ENCODE data around the gene SCMH1. TPM values are rescaled to one million over a fixed set of nuclear protein-coding genes. Genes with fewer than 3 reads are reported as not detected.

Gene SCMH1
- total RNA-seq, 1 experiment from 2014 or later = 25.9 TPM

- H3K36me3 Mint-ChIP-seq (ENCODE audit: insufficient read depth, unreplicated experiment) = no peaks in the 10 kb centered on the region
- CTCF ChIA-PET = no interaction called here
- no TSS peak for BruUV-seq (replicated peaks)
- TF ChIP-seq CTCF (IDR thresholded peaks at IDR 0.05; ENCODE audit: unreplicated experiment) = no peak
- H3K27ac Mint-ChIP-seq (ENCODE audit: unreplicated experiment) = peak overlapping the region; percentile 12
- DNase-seq = no peak
- H3K4me1 Mint-ChIP-seq (ENCODE audit: low read depth, unreplicated experiment) = peaks cover 9% of the 10 kb centered on the region
- intact Hi-C loops (cut with micrococcal nuclease; ENCODE audit: unreplicated experiment) = loop anchor here (5.0 kb wide), 1 partner anchor 151 kb away; no protein-coding TSS in a partner anchor
- no peaks in the 10 kb centered on the region for H3K9me3 Mint-ChIP-seq (ENCODE audit: low read depth, unreplicated experiment)
- H3K27me3 Mint-ChIP-seq (ENCODE audit: unreplicated experiment) = peaks cover 95% of the 10 kb centered on the region
- H3K4me3 Mint-ChIP-seq (ENCODE audit: low read depth, unreplicated experiment) = no peak overlapping the region
These were observed 39.2 kb upstream of the SCMH1 start for GRCh38 chr1:41281334-41281733.

GRCh38 chr1:41280202-41281032, 38.3 kb upstream of the SCMH1 start:
- no peak for TF ChIP-seq CTCF (IDR thresholded peaks at IDR 0.05; ENCODE audit: unreplicated experiment)
- no peak overlapping the region for H3K27ac Mint-ChIP-seq (ENCODE audit: unreplicated experiment)
- peaks cover 86% of the 10 kb centered on the region for H3K27me3 Mint-ChIP-seq (ENCODE audit: unreplicated experiment)
- no peaks in the 10 kb centered on the region for H3K36me3 Mint-ChIP-seq (ENCODE audit: insufficient read depth, unreplicated experiment)
- H3K4me3 Mint-ChIP-seq (ENCODE audit: low read depth, unreplicated experiment) = no peak overlapping the region
- peaks cover 9% of the 10 kb centered on the region for H3K4me1 Mint-ChIP-seq (ENCODE audit: low read depth, unreplicated experiment)
- no peaks in the 10 kb centered on the region for H3K9me3 Mint-ChIP-seq (ENCODE audit: low read depth, unreplicated experiment)
- intact Hi-C loops (cut with micrococcal nuclease; ENCODE audit: unreplicated experiment) = loop anchor here (5.0 kb wide), 1 partner anchor 152 kb away; no protein-coding TSS in a partner anchor
- DNase-seq = no peak
- no TSS peak for BruUV-seq (replicated peaks)
- CTCF ChIA-PET = no interaction called here

GRCh38 chr1:41278076-41278475, 36.0 kb upstream of the SCMH1 start:
- H3K4me3 Mint-ChIP-seq (ENCODE audit: low read depth, unreplicated experiment) = no peak overlapping the region

GRCh38 chr1:41277371-41277975, 35.4 kb upstream of the SCMH1 start:
- H3K4me1 Mint-ChIP-seq (ENCODE audit: low read depth, unreplicated experiment) = peaks cover 9% of the 10 kb centered on the region
- H3K4me3 Mint-ChIP-seq (ENCODE audit: low read depth, unreplicated experiment) = no peak overlapping the region
- no peaks in the 10 kb centered on the region for H3K9me3 Mint-ChIP-seq (ENCODE audit: low read depth, unreplicated experiment)
- no peak for TF ChIP-seq CTCF (IDR thresholded peaks at IDR 0.05; ENCODE audit: unreplicated experiment)
- DNase-seq = no peak
- CTCF ChIA-PET = no interaction called here
- intact Hi-C loops (cut with micrococcal nuclease; ENCODE audit: unreplicated experiment) = no loop called here
- H3K36me3 Mint-ChIP-seq (ENCODE audit: insufficient read depth, unreplicated experiment) = no peaks in the 10 kb centered on the region
- no TSS peak for BruUV-seq (replicated peaks)
- no peak overlapping the region for H3K27ac Mint-ChIP-seq (ENCODE audit: unreplicated experiment)
- H3K27me3 Mint-ChIP-seq (ENCODE audit: unreplicated experiment) = peaks cover 69% of the 10 kb centered on the region

More at GRCh38 chr1:41278076-41278475, 36.0 kb upstream of the SCMH1 start:
- CTCF ChIA-PET = no interaction called here
- no peaks in the 10 kb centered on the region for H3K36me3 Mint-ChIP-seq (ENCODE audit: insufficient read depth, unreplicated experiment)
- no peak for TF ChIP-seq CTCF (IDR thresholded peaks at IDR 0.05; ENCODE audit: unreplicated experiment)
- H3K4me1 Mint-ChIP-seq (ENCODE audit: low read depth, unreplicated experiment) = peaks cover 9% of the 10 kb centered on the region
- no peak overlapping the region for H3K27ac Mint-ChIP-seq (ENCODE audit: unreplicated experiment)
- H3K9me3 Mint-ChIP-seq (ENCODE audit: low read depth, unreplicated experiment) = no peaks in the 10 kb centered on the region
- no peak for DNase-seq
- intact Hi-C loops (cut with micrococcal nuclease; ENCODE audit: unreplicated experiment) = no loop called here
- H3K27me3 Mint-ChIP-seq (ENCODE audit: unreplicated experiment) = peaks cover 75% of the 10 kb centered on the region
- BruUV-seq (replicated peaks) = no TSS peak
